Endometrial microvascular endothelial cells (primary cell): Measurements from ENCODE around the gene GAB3. TPM values are rescaled to one million over a fixed set of nuclear protein-coding genes. Genes with fewer than 3 reads are reported as not detected.

Experiments
- in situ Hi-C: cut with HindIII; loops from 2 replicates; pipeline ENCODE4 v1.10.0; 2017; ENCODE audit warnings: low sequenced_read_pairs, low pct_unique_long_range_greater_than_20kb; ENCODE audit errors: inconsistent ontology term
- total RNA-seq: library from RNA; depleted of rRNA; stranded (reverse); fragments of >200 nt; gene quantifications from one replicate; pipeline ENCODE4 v1.2.3, GENCODE V29; 2015; ENCODE audit errors: inconsistent ontology term

GAB3 gene
- total RNA-seq, 1 donor from 2014 or later = 4.3 TPM

- in situ Hi-C loops = no loop called here
Observed at GRCh38 chrX:154761977-154762536, 11.2 kb upstream of the GAB3 start.

- in situ Hi-C loops = no loop called here
Observed at GRCh38 chrX:154758696-154759095, 7.8 kb upstream of the GAB3 start.

DNA sequence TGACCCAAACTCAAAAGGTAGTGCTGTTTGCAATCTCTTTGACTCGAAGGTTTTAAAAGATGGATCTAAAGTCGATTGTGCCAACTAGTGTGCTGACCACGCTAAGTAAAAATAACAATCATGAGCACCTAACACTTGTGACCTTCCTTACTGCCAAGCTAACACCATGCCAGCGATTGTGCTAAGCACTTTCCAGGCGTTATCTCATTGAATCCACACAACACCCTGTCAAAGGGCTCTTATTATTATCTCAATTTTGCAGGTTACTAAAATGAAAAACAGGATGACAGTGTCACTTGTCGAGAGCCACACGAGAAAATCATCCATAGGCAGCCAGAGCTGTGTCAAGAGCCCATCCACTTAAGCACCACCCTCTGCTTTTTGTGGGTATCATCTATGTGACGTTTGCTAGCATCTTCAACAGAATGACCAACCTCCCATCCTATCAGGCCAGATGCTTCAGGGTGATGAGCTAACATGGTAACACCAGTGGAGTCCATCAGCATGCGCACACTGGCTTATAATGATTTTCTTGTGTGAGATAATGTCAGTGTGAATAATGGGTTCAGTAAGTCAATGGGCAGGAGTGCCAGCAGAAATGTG is 893 bp upstream of the GAB3 start:
- in situ Hi-C loops = no loop called here

DNA sequence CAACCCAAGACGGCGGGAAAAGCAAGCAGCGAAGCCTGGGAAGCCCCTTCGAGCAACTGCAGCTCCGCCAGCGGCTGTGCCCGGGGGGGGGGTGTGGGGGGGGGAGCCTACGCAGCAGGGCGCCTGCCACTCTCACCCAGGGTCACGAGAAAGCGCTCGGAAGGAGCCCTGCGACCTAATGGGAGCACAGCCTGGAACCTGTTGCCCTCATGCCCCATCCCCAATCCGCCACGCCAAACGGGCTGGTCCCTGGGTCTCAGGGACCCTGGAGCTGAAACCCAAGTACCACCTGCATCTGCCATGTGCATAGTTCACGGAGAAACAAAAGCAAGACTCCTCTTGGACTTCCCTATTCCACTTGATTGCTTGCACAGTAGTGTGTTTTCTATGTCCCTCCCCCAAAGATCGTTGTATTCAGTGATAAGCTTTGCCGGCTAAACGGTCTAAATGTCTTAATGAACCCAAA is 359 bp upstream of the GAB3 start:
- in situ Hi-C loops = no loop called here

- in situ Hi-C loops = no loop called here
Observed at GRCh38 chrX:154749856-154750255, 1.0 kb downstream of the GAB3 start.

- in situ Hi-C loops = no loop called here
Observed at GRCh38 chrX:154748712-154749339, 2.1 kb downstream of the GAB3 start.

GRCh38 chrX:154742613-154743012 is 8.3 kb downstream of the GAB3 start:
- in situ Hi-C loops = no loop called here

GRCh38 chrX:154739952-154740465 is 10.9 kb downstream of the GAB3 start:
- in situ Hi-C loops = no loop called here

GRCh38 chrX:154738011-154738738 is 12.7 kb downstream of the GAB3 start:
- in situ Hi-C loops = no loop called here

- in situ Hi-C loops = no loop called here
Observed at GRCh38 chrX:154737136-154737535, 13.7 kb downstream of the GAB3 start.

GRCh38 chrX:154735695-154736393 is 15.0 kb downstream of the GAB3 start:
- in situ Hi-C loops = no loop called here

GRCh38 chrX:154734061-154734781 is 16.7 kb downstream of the GAB3 start:
- in situ Hi-C loops = no loop called here

DNA sequence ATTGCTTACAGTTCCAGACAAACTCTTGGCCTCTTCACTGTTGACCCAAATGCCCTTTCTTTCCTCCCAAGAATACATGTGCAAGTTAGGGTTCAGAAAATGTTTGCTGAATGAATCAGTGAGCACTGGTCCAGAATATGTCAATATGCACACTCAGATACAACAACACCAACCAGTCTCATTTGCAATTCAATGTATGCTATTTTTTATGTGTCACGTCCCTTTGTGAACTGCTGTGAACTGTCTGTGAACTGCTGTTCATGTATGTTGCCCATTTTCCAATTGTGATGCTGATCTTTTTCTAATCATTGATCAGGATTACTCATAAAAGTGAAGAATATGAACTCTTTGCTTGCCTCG is 17.8 kb downstream of the GAB3 start:
- in situ Hi-C loops = no loop called here

DNA sequence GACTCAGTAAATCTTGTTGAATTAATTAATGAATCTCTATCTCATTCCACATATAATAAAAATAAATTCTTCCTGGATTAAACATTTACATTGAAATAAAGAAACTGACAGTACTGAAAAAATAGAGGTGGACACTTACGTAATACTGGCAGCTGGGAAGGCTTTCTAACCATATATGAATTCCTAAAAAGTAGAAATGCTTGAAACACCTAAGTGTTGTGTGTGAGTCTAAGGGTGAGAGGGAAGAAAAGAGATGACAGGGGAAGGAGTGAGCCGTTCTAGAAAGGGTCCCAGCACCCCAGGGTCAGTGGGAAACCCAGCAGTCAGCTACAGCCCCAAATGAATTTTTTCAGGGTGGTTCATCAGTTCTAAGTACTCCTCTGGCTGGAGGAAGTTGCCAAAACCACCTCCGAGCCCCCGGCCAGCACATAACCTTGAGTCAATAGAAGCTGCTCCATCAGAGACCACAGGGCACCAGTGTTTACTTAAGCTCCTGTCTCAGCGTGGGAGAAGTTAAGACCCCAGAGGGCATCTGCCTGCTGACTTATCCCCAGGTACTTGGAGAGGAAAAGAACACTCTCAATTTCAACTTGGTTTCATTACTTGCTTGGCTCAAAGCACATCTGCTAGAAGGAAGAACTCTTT is 18.3 kb downstream of the GAB3 start:
- in situ Hi-C loops = no loop called here

DNA sequence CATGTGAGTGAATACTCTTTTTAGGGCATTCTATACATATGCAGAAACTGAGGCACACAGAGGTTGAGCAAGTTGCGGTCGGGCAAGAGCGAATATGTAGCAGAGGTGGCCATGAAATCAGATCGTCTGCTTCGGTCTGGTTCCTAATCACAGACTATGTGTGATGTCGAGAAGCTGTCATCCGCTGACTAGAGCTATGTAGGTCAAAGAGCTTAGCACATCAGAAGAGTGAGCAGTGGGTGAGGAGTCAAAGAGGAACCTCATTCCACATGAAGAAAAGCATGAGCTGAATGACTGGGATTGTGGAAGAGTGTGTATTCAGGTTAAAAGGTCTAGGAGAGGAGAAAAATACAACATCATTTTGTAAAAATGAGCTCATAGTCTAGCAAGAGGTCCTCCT is 19.0 kb downstream of the GAB3 start:
- in situ Hi-C loops = no loop called here

- in situ Hi-C loops = no loop called here
Observed at GRCh38 chrX:154731184-154731583, 19.7 kb downstream of the GAB3 start.

DNA sequence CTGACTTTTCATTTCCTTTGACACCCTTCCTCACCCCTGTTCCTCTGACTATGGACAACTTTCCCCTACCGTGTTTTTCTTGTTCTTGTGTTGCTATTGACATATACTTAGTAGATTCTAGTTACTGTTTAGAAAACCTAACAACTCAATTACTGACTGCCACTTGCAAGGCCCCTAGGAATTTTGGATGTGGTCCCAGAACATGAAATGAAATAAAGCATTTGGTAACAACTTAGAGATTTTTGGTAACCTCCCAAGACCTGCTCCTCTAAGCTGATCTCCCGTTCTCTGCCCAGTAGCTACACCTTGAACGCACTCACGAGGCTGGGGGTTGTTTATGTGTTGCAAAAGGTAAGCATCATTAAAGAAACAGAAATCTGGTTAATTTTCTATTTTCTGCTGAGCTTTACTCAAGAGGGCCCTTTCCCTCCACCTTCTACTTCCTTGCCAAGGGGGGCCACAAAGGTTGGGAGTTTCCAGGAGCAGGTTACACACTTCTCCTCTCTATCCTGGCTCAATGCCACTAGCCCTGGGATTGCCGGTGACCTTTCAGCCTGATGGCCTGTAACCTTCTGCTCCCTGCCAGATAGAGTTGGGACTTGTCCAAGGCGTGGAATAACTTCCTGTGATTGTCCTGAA is 20.5 kb downstream of the GAB3 start:
- in situ Hi-C loops = no loop called here

DNA sequence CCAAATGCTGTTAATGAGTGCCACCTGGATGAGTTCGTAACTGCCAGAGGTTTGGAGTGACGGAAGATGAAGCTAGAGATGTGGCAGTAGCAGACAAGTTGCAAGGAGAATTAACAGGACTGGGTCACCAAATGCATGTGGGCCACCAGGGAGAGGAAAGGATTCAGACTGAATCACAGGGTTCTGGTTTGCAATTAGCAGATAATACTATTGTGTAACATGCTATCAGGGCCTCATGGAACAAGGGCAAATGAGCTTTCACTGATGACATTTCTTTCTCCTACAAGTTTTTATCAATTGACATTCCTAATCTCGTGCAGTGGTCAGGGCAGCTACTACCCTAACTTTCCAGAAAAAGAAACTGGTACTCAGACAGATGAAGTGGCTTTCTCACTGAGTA is 21.4 kb downstream of the GAB3 start:
- in situ Hi-C loops = no loop called here
